HepG2 (cell line): ENCODE results near the gene CEBPB. TPM values are rescaled to one million over a fixed set of nuclear protein-coding genes. Genes with fewer than 3 reads are reported as not detected.
A peak's percentile ranks its signal among the peaks of the same experiment; 100 is the strongest.

ENCODE experiments used
- ARID5B ChIP-seq: IDR thresholded peaks from 2 replicates; pipeline ENCODE4 v1.4.0; 2020; ENCODE audit warnings: mild to moderate bottlenecking, missing genetic modification reagents
- ARNTL ChIP-seq: sonication (generic); formaldehyde crosslinking; IDR thresholded peaks from 2 replicates; pipeline ENCODE4 v1.4.0; 2020; ENCODE audit warnings: mild to moderate bottlenecking, missing genetic modification reagents
- BCLAF1 ChIP-seq: fragments of 450-650 bp; IDR thresholded peaks from 2 replicates; pipeline ENCODE4 v1.6.1; 2017; ENCODE audit warnings: mild to moderate bottlenecking
- CENPX ChIP-seq: sonication (generic); formaldehyde crosslinking; IDR thresholded peaks from 2 replicates; pipeline ENCODE4 v1.9.0; 2021; ENCODE audit warnings: mild to moderate bottlenecking, missing genetic modification reagents, moderate library complexity
- DNMT3B ChIP-seq: conservative IDR thresholded peaks from 2 replicates; pipeline ENCODE4 v1.6.1; 2016; ENCODE audit warnings: missing biosample characterization, control low read depth
- EP300 ChIP-seq, 3 experiments: sonication (generic) in 1 of 3; formaldehyde crosslinking in 1 of 3; IDR thresholded peaks; 2 replicates each; pipeline versions ENCODE4 v1.5.1 to v1.6.1; 2011 to 2020; ENCODE audit warnings: low read depth in 2 of 3, low read length in 2 of 3, borderline replicate concordance in 1 of 3, improper control_type of control experiment in 1 of 3, mild to moderate bottlenecking in 1 of 3, missing genetic modification reagents in 1 of 3, moderate library complexity in 1 of 3
- PAXIP1 ChIP-seq: sonication (generic); formaldehyde crosslinking; conservative IDR thresholded peaks from 2 replicates; pipeline ENCODE4 v1.4.0; 2020; ENCODE audit warnings: mild to moderate bottlenecking, missing genetic modification reagents, moderate library complexity
- RAD21 ChIP-seq: fragments of 450-650 bp; formaldehyde crosslinking; IDR thresholded peaks from 2 replicates; pipeline ENCODE4 v1.5.0; 2020; ENCODE audit warnings: mild to moderate bottlenecking
- ZBTB3 ChIP-seq: sonication (generic); formaldehyde crosslinking; IDR thresholded peaks from 2 replicates; pipeline ENCODE4 v1.4.0; 2020; ENCODE audit warnings: low read depth, mild to moderate bottlenecking, moderate library complexity, missing genetic modification reagents, borderline replicate concordance
- ZNF33A ChIP-seq: sonication (generic); formaldehyde crosslinking; IDR thresholded peaks from 2 replicates; pipeline ENCODE4 v1.5.1; 2020; ENCODE audit warnings: missing genetic modification reagents, mild to moderate bottlenecking, moderate library complexity, borderline replicate concordance
- ZNF343 ChIP-seq: sonication (generic); formaldehyde crosslinking; IDR thresholded peaks from 2 replicates; pipeline ENCODE4 v1.4.0; 2020; ENCODE audit warnings: mild to moderate bottlenecking, missing genetic modification reagents
- ZNF816 ChIP-seq: sonication (generic); formaldehyde crosslinking; IDR thresholded peaks from 2 replicates; pipeline ENCODE4 v1.8.0; 2022; ENCODE audit warnings: missing genetic modification reagents, mild to moderate bottlenecking, borderline replicate concordance
- polyA plus RNA-seq, 8 experiments: library from polyadenylated mRNA; depleted of rRNA in 3 of 8; stranded (reverse) in 7 of 8; unstranded in 1 of 8; fragments of >200 nt; fragmentation: Illumina TruSeq in 4 of 8; extraction: Trizol in 4 of 8; gene quantifications; 2 replicates each; pipeline versions ENCODE4 v1.2.1 to v1.2.3, GENCODE V29; 2011 to 2016; ENCODE audit warnings: low read depth in 4 of 8, missing spikeins in 1 of 8, mixed read lengths in 1 of 8; ENCODE audit not compliant: insufficient read depth in 1 of 8
- total RNA-seq, 5 experiments: library from RNA; depleted of rRNA; stranded (reverse); fragments of >200 nt; fragmentation: Illumina TruSeq; extraction: Trizol; gene quantifications; 2 replicates each; pipeline ENCODE4 v1.2.3, GENCODE V29; 2016; ENCODE audit warnings: low read depth in 1 of 5

The CEBPB gene
- total and polyA plus RNA-seq, 2 of the 13 experiments (the other 11 are each of a cell fraction or from before 2014, with no cell fraction given) = 18.5 to 28.2 TPM

GRCh38 chr20:50189681-50190250 lies 864 bp upstream of the CEBPB start (continued):
- TF ChIP-seq EP300 (IDR thresholded peaks at IDR 0.05; ENCODE audit: low read depth in 2 of 2, low read length in 2 of 2) (peak in 1 of 2 experiments; percentile 4; a peak in 1 of 4 replicates), EP300 (CRISPR knock-in tag; IDR thresholded peaks at IDR 0.05; ENCODE audit: borderline replicate concordance) (no peak), ZNF816 (CRISPR knock-in tag) (no peak), CENPX (CRISPR knock-in tag) (no peak), ARNTL (peak; percentile 48; the same call in 1 of the 2 replicates), RAD21 (CRISPR knock-in tag) (no peak), PAXIP1 (CRISPR knock-in tag) (no peak), DNMT3B (CRISPR knock-in tag) (no peak), ZNF33A (CRISPR knock-in tag) (no peak; the same call in 1 of the 2 replicates), ARID5B (peak; percentile 46; the same call in 1 of the 2 replicates), ZNF343 (CRISPR knock-in tag) (peak; percentile 27; the same call in 1 of the 2 replicates), BCLAF1 (no peak), ZBTB3 (CRISPR knock-in tag) (no peak; the same call in 1 of the 2 replicates)
